GM21360 (cell line): ENCODE data around the gene ZIC5.

Experiments
- ATAC-seq: cut with Tn5 transposase; IDR thresholded peaks from one replicate; pipeline ENCODE4 v1.9.1; 2021; ENCODE audit warnings: mild to moderate bottlenecking, moderate library complexity; ENCODE audit not compliant: unreplicated experiment

The ZIC5 gene

DNA sequence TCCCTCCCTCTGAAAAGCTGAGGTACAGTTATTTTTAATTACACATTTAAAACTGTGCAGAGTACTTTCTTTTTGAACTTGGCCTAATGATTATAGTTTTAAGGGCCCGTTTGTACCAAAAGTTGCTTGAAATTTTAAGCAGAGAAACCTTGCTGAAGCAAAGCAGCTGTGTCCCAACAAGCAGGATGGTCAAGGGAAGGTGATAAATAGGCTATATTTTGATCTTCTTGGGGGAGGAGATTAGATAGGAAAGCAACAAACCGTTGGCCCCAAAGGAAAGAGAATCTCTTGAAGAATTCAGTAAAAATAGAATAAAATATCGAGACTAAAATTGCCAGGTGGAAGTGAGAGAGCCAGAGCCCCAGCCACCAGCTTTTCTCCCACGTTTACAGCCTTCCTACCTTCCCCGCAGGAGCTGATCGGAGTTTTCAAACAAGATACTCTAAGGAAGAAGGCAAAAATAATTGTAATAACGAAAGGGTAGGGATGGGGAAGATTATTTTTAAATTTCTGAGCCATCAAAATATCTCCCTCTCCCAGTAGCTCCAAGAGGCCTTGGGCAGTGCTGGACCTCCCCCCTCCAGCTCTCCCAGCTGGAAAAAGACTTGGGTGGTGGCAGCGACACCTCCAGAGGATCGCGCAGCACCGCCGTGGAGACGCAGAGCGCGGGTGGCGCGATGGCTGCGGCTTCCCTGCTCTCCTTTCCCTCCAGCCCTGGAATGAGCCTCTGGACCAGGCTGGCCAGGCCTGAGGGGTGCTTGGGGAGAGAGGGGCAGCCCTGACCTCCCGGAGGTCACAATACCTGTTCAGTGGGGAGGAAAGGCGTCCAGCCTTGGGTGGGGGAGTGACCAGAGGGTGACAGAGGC lies 15.8 kb upstream of the ZIC5 start:
- ATAC-seq, result no peak

DNA sequence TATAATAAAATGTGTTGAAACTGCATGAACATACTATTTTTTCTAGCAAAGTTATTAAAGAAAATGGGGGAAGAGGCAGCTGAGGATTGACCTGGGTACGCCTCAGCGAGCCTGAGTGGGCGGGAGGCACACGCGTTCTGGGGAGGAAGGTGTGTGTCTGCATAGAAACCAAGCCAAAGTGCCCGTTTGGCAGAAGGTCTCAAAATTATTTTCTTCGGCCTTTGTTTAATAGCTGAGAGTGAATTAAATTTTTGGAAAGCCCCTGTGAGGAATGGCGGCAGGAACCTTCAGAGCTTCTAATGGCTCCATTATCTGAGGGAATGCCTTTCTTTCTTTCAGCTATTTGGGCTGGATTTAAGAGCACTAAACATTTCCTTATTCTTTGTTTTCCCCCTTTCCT lies 15.2 kb upstream of the ZIC5 start:
- ATAC-seq, result no peak

DNA sequence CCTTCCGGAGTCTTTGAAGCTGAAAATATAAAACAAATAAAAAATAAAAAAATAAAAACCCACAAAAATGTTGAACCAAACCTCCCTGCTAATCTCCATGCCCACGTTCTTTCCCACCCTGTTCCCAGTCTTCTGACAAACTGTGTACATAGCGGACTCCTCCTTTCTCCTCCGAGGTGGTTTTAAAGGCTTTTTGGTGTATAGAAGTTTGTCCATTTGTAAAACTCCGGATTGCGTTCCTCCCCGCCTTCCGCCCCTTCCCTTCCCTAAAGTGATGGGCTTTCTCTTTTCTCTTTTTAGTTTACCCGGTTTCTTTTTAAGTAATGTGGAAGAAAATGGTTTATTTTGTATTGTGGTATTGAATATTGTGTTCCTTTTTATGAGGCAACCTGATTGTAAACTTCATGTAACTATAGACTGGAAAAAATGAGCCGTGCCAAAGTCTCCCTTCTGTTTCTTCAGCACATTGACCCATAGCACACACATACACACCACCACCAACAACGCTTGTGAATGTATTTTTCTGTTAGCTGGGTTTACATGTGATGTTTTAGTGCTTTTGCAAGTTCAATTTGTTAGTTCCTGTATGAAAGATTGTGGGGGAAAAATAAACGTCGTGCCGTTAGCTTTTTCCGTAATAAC lies 14.4 kb upstream of the ZIC5 start:
- ATAC-seq, result no peak

DNA sequence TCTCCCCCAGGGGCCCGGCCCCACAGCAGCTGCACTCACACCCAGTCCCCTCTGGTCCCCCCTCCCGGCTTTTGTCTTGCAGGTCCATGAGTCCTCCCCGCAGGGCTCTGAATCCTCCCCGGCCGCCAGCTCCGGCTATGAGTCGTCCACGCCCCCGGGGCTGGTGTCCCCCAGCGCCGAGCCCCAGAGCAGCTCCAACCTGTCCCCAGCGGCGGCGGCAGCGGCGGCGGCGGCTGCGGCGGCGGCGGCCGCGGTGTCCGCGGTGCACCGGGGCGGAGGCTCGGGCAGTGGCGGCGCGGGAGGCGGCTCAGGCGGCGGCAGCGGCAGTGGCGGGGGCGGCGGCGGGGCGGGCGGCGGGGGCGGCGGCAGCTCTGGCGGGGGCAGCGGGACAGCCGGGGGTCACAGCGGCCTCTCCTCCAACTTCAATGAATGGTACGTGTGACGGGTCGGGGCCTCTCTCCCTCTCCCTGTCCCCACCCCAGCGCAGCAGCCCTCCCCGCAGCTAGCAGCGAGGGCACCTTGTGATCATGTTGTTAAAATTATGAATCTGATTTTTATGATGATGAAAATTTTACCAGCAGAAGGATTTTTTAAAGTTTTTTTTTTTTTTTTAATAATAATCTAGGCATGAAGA lies 13.8 kb upstream of the ZIC5 start:
- ATAC-seq, result no peak

DNA sequence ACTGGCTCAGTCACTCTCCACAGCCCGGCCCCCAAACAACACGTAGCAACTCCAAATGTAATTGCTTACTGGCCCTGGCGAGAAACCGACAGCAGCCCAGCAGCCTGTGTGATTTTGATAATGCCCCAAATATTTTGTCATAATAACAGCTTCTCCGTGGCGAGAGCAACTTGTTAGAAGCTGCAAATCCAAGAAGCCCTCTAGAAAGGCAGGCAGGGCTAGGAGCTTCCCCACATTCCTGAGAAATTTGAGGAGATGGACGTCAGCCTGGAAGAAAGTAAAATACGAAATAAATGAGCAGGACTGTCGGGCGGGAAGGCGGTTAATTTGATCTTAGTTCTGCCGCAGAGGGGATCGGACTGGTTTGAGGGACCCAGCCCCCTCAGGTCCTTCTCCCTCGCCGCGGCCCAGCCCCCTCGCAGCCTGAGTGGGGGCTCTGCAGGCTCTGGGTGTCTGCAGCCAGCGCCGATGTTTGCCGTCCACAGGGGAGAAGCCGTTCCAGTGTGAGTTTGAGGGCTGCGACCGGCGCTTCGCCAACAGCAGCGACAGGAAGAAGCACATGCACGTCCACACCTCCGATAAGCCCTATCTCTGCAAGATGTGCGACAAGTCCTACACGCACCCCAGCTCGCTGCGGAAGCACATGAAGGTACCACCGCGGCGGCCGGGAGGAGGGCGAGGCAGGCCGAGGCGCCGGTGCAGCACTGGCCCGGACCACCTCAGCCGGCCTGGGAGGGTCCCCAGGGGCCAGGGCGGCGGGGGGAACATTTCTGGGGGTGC lies 13.1 kb upstream of the ZIC5 start:
- ATAC-seq, result no peak

DNA sequence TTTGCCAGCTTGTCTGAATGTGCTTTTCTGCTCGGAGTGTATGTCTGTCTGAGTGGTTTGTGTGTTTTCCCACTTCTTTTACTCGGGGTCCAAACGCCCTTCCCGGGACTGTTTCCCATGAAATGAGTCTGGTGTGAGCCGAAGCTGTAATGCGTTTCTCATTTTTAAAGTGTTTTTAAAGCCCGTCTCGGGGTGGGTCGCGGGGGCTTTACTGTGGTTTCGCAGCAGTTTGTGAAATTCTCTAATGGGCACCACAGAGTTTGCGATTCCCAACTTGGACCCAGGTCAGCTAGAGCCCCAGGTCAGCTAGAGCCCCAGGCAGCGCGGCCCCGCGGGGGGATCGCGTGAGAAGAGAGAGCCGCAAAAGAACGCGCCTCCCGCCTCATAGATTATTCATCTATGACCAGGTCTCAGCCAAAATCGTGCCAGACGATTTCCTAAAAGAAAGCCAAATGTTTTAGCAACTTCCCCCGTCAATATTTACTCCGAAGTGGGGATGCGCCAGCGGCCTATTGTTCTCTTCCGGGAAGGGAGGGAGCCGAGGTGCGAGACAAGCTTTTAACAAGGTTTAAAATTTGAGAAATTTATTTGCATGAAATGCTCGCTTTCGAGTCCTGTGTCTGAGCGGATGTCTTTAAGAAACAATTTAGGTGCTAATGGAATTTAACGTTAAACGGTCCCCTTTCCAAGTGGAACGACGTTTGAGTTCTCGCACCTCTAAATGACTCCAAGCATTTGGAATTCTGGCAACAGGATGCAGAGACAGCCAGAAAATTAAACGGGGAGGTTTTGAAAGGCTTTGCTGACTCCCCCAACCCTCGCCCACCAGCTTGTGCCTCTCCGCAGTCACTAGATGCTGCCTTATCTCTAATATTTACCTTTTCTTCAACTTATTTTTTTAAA lies 12.2 kb upstream of the ZIC5 start:
- ATAC-seq, result no peak

- ATAC-seq, result no peak
Measured at GRCh38 chr13:99982731-99983498, 11.3 kb upstream of the ZIC5 start.

GRCh38 chr13:99982036-99982730 lies 10.6 kb upstream of the ZIC5 start:
- no peak for ATAC-seq

DNA sequence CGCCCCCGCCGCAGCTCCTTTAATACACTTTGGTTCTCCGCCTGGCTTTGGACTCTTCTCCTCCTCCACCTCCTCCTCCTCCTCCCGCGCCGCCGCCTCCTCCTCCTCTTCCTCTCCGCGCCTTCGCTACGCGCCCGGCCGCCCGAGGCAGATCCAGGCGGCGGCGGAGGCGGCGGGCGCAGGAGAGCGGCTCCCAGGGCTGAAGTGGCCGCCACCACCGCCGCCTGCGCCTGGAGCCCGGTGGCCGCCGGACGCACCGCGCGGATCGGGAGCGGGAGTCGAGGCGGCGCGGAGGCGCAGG lies 10.1 kb upstream of the ZIC5 start, which contains the start of gene ZIC2:
ZIC2 (plus strand) TSS at position 50 of the 301 bp plus-strand sequence. CDS start 281 bp downstream, outside the sequence.
- no peak for ATAC-seq

- ATAC-seq, result peak; percentile 3
Measured at GRCh38 chr13:99980824-99981734, 9.5 kb upstream of the ZIC5 start.

- ATAC-seq, result peak; percentile 63
Measured at GRCh38 chr13:99980201-99980823, 8.7 kb upstream of the ZIC5 start.

DNA sequence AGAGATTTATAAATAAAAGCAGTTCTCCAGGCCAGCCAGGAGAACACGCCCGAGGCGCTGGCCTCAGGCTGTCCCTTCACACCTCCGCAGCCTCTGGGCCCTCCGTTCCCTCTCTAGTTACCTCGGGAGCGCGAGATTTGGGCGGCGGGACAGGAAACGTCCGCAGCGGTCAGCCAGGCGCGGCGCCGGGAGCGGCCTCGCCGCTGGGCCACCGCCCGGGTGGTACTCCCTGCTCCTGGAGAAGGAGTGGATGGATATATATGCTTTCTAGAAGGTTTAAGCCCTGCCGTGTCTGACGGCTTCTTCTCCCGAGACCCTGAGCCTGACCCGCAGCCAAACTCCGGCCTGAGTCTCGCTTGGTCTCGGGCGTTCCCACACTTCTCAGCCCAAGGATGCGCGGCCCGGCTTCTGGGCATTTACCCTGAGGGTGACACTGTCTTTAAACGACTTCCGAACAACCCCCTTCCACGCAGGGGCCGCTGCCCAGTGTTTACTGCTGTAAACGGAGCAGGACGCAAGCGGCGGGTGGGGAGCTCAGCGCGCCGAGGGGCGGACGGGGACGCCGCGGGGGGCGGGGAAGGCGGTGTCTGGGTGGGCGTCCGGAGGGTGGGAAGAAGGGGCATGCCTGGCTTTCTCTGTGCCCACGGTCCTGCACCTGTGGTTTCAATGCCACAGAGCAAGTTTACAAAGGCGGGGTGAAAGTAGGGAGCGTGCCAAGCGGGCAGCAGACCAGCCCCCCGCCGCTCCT lies 8.1 kb upstream of the ZIC5 start:
- no peak for ATAC-seq

- no peak for ATAC-seq
Measured at GRCh38 chr13:99978799-99979452, 7.4 kb upstream of the ZIC5 start.

DNA sequence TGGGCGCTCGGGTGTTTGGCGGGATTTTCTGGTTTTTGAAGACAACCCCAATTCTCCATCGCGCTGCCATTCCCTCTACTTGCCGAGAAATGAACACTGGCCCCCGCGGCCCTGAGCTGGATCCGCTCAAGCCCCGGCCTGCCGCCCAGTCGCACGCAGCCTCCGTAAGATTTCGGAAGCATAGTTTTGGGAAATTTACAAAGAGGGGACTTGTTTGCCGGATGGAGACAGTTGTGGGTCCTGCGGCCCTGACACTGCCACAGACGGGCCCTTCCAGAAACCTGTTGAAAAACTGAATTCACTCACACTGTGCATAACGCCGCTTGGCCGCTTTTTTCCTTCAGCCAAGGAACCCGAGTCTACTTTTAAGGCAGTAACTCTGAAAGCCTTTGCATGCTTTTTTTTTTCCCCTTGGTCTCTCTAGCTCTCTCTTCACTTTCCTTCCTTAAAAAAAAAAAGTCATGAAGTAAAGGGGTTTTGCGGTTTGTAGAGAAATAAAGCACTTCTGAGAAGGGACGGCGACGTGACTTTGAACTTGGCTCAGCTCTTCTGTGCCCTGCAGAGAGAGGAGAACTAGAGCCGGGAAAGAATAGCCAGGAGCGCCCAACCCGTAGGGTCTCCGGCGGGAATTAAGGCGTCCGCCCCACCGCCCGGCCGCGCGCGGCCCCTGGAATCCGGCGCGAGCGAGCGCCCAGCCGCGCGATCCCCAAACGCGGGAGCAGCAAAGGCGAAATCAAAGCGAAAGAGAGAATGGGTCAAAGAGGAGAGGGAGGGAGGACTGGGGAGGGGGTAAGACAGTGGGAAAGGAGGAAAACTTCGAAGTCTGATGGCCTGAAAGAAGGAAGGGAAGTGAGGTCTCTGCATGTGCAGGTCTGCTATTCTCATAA lies 6.6 kb upstream of the ZIC5 start:
- ATAC-seq, result no peak

DNA sequence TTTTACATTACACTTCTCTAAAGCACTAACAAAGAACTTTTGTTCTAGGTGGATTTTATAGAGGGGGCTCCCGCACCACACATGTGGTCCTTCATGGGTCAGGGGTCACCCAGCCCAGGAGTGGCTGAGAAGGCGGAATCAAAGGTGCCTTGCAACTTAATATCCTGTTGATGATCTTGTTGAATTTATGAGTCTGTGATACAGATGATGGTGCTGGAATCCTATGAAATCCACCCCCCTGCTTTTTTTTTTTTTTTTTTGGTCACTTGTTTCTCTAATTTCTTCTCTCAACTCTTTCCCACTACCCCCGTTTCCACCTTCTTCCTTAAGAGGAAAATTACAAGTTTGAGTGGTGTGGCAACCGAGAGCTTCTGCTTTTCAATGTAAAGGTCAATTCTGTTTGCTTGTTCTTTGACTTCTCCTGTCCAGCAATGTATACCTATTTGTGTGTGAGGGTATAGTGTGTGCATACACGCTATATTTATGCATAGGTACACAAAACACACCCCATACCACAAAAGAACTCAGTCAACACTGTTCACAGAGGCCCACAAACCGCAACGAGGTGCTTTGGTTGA lies 5.9 kb upstream of the ZIC5 start:
- ATAC-seq, result no peak
